HG02571 (cell line): ENCODE results near the gene THBS2.

Experiments
- ATAC-seq: cut with Tn5 transposase; IDR thresholded peaks from one replicate; pipeline ENCODE4 v1.9.1; 2021; ENCODE audit warnings: mild to moderate bottlenecking, moderate library complexity; ENCODE audit not compliant: unreplicated experiment

Gene THBS2

DNA sequence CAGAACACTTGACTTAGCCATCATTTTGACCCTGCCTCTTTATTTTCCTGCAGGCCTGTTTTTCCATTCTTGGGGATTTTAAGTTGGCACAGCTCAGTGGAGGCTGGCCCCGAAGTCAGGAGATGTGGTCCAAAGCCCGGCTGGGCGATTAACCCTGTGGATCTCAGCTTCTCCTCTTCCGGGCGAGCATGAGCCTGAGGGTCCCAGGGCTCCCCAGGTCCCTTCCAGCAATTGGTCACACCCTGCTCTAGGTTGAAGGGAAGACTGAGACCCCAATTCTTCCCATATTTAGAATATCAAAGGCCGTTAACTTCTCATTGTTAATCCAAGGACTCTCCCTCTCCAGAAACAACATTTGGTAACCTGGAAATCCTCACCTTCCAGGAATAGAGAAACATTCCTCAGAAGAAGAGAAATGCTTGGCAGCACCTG, 2.3 kb downstream of the THBS2 start:
- no peak for ATAC-seq

- no peak for ATAC-seq
These were observed 3.0 kb downstream of the THBS2 start for GRCh38 chr6:169250660-169251059.

- ATAC-seq = no peak
These were observed 4.6 kb downstream of the THBS2 start for GRCh38 chr6:169249057-169249456.

DNA sequence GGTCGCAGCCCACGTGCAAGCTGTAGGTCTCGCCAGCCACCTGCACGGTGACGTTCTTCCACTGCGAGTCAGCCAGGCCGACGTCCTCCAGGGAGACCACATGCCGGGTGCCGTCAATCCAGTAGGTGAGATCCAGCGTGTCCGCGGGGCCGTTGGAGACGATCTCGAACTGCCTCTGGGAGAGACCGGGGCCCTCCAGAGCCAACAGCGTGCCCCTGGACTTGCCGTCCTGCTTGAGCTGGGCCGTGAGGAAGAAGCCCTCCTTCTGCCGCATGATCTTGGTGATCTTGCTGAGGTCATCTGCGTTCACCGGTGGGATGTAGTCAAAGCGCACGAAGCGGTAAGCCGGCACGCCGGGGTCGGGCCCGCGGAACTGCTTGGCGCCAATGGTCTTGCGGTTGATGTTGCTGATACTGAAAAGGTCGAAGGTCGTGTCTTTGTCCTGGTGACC, 5.1 kb downstream of the THBS2 start:
- ATAC-seq = no peak

GRCh38 chr6:169247991-169248390, 5.7 kb downstream of the THBS2 start:
- no peak for ATAC-seq

DNA sequence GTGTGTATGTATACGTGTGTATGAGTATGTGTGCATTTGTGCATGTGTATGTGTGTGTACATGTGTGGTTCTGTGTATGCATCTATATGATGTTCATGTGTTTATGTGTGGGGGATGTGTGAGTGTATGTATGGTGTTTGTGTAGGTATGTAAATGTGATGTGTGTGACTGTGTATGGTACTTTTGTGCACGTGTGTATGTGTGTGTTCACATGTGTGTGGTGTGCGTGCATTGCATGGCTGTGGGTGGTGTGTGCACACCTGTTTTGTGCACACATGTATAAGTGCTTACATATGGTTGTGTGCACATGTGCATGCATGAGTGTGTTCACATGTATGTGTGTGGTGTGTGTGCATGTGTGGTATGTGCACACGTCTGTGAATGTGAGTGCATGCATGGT, 6.2 kb downstream of the THBS2 start:
- ATAC-seq = no peak

- no peak for ATAC-seq
These were observed 7.2 kb downstream of the THBS2 start for GRCh38 chr6:169246445-169246844.

DNA sequence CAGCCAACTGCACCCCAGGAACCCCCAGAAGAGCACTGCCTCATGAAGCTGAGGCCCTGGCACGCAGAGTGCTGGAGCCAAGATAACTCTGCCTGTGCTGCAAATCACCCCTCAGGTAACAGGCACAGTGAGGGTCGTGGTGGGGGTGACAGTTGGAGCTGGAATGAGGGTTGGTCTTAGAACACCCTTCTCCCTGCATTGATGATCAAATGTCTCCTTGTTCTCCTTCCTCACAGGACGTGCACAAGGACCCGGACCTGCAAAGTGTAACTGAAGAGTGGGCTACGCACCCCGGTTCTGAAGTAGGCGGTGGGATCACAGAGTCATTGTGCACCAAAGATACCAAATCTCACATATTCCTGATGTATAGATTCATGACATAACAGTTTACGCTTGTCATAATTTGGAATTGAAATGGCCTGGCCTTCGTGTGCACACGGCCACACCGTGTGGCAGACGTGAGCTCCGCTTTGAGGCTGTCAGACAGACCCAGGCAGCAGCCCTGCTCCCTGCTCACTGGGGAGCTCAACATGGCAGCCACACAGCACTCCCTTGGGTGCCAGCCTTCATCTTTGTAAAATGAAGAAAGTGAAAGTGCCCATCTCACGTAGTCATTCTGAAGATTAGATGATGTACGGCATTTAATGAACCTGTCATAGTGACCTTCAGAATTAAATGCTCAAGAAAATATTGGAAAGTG, 8.8 kb downstream of the THBS2 start:
- no peak for ATAC-seq

- ATAC-seq = no peak
These were observed 10.0 kb downstream of the THBS2 start for GRCh38 chr6:169243661-169244060.

GRCh38 chr6:169243186-169243585, 10.5 kb downstream of the THBS2 start:
- no peak for ATAC-seq

DNA sequence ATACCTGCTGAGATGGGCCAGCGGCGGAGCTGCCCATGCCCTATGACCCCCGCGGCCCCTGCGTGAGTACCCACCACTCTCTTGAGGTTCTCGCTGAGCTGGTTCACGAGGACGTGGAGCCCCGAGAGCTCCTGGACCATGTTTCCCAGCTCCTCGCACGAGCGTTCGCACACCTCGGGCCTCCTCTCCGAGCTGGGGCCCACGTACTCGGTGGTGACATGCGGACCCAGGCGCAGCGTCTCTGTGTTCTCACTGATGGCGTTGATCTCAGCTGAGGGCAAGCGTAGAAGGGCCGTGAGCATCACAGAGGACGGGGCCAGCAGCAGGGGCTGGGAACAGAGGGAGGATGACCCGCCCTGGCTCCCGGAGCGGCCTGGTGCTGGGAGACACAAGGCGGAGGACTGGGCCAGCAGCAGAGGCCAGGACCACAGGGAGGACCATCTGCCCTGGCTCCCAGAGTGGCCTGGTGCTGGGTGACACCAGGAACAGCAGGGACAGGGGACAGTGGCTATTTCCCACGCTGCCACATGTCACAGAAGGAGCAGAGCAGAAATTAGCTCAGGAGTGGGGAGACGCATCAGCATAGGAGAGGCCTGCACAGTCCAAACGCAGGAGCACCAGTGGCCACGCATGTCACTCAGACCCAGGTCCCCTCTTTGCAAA, 11.8 kb downstream of the THBS2 start:
- ATAC-seq = no peak

DNA sequence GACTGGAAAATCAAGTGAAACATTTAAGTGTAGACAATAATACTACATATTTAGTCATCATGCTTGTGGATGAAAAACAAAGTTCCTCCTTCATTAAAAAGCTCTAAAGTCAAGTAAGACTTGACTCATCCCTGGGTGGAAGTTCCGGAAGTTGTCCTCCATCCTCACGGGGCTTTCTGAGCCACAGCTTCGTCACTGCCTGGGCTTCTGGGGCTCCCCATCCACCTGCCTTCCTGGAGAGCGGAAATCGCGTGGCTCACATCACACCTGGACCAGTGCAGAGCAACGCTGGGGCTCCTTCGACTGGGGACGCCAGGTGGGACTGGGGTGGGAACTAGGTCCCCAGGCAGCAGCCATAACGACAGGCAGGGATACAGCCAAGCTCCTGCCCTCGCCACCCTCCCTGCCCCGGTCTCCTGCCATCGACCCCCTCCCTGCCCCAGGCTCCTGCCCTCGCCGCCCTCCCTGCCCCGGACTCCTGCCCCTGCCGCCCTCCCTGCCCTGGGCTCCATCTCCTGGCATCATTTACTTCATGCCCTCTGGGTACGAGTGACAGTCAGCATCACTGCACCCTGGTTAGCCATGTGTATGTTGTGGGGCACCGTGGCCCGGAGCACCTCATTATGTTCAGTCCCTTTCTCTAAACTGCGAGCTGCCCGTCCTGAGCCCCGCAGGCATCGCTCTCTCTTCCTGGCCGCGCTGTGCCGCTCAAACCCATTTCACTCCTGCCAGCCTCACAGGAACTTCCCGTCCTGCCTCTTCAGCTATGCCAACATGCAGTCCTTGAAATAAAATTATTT, 12.9 kb downstream of the THBS2 start:
- ATAC-seq = no peak

GRCh38 chr6:169240125-169240524, 13.5 kb downstream of the THBS2 start:
- no peak for ATAC-seq

DNA sequence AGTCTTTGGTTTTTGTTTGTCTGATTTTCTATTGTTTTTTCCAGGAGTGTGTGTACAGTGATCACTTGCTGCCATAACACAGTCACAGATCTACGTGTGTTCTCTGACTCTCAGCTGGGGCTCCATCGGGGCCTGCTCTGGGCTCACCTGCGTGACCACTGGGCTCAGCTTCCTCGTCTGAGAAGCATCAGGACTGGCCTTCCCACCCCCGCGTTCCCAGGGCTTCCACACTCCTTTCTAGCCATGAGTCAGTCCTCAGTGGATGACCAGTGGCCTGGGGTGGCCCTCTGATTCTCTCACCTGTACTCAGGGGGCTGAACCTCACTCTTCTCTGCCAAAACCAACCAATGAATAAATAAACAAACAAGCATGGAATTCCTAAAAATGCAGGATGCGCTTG, 14.5 kb downstream of the THBS2 start:
- ATAC-seq = no peak

DNA sequence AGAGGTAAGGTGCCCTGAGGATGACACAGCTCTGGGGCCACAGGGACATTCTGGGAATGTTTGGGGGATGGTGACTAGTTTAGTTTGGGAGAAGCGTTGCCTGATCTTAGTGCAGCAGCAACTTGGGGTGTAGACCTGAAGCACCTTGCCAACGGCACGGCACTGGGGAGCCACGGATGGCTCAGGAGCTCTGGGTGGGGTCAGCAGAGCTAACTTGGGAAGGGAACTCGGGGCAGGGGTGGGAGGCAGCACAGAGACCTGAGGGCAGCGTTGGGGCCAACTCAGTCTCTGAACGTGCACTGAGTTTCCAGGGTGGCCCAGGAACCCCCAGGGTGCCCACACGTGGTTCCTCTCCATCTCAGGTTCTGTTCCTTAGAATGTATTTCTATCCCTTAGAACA, 14.9 kb downstream of the THBS2 start:
- ATAC-seq = no peak

DNA sequence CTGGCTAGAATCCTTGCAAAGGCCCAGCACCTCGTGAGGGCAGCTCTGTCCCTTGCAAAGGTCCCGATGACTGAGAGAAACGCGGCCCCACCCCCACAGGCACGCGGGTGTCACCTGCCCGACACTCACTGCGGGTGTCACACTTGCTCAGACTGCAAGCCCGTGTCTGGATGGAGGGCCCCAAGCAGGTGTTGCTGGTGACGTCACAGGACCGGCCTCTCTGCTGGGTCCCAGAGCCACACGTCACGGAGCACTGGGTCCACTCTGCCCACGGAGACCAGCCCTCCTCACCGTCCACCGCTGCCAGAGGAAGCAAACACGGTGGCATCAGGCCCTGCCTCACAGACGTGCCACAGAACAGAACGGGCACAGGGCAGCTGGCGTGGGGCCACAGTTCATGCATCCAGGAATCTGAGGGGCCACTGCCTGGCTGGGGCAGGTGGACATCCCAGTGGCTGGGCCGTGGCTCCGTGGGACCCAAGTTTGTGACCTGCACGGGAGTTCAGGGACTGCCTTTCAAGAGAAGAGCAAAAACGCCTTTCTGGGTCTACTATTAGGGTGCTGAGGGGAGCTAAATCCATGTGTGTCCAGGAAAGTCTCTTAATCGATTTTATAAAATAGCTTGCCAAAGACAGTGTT, 16.0 kb downstream of the THBS2 start:
- ATAC-seq = no peak

DNA sequence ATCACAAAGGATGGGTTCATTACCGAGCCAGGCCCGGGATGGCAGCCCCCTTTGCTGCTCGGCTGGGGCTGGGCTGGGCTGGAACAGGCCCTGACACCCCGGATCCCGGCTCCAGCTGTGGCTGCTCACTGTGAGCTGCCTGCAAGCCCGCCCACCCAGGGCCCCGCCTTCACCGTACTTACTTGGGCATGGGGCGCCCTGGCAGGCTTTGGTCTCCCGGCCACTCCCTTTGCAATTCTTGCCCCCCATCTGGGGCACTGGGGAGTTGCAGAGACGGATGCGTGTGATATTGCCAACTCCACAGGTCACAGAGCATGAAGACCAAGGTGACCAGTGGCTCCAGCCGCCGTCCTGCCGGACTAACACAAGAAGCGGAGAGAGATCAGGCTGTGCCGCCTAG, 16.7 kb downstream of the THBS2 start:
- no peak for ATAC-seq

DNA sequence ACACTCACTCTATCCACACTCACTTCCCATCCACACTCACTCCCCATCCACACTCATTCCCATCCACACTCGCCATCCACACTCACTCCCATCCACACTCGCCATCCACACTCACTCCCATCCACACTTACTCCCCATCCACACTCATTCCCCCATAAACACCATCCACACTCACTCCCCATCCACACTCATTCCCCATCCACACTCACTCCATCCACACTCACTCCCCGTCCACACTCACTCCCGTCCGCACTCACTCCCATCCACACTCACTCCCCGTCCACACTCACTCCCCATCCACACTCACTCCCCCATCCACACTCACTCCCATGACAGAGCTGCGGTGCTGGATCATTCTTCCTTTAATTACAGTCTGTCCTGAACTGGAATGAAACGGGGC, 17.1 kb downstream of the THBS2 start:
- ATAC-seq = no peak

DNA sequence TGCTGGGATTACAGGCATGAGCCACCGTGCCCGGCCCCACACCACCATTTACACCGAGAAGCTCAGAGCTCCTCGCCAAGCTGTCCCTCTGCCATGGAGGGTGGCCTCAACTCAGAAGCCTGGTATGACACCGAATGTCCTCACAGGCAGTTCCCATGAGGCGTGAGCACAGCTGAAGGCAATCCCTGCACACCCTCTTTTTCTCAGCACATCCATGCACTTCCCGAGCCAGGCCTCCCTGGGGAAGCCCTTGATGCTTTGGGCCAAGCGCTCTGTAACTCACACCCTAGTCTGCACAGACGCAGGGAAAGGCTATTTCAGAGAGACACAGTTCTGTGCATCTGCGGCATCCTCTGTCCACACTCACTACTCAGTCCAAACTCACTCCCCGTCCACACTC, 18.4 kb downstream of the THBS2 start:
- ATAC-seq = no peak

DNA sequence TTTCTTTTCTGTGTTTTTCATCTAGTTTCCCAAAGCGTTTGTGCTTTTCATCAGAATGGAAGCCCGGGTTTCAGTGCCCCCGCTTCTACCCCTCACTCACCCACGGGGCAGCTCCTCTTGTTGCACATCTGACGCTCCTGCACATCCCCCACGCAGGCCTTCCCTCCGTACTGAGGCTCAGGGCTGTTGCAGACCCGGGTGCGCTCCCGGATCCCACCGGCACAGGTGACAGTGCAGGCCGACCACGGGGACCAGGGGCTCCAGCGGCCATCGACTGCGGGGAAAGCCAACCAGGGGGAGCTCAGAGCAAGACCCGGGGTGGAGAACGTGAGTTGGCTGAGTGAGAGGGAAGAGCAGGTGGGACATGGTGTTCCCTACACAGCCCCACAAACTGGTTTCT, 19.0 kb downstream of the THBS2 start:
- no peak for ATAC-seq

DNA sequence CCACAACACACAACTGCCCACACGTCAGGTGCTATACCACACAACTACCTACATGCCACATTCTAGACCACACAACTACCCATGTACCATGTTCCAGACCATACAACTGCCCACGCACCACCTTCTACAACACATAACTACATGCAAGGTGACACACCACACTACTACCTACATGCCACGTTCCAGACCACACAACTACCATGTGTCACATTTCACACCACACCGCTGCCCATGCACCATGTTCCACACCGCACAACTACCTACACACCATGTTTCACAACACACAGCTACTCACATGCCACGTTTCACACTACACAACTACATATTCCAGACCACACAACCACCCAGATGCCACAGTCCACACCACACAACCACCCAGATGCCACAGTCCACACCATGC, 19.8 kb downstream of the THBS2 start:
- no peak for ATAC-seq
